Gastrocnemius medialis (tissue), 4 donors: ENCODE results near the gene MYO1D. TPM values are rescaled to one million over a fixed set of nuclear protein-coding genes. Genes with fewer than 3 reads are reported as not detected.

Experiments
- ATAC-seq, 2 donors: fragments of 150-250 bp; one replicate each; pipeline ENCODE4 v1.9.1; 2016
- DNase-seq, 2 donors: peaks; one replicate each; pipeline ENCODE4 v3.0.0-alpha.2; 2019
- H3K27ac ChIP-seq, 4 donors: fragments of 200-600 bp; sonication (generic); 1 replicate in 1 of 4; 2 replicates in 3 of 4; pipeline ENCODE4 v1.5.1; 2016 to 2018; ENCODE audit warnings: mild to moderate bottlenecking in 2 of 4, moderate library complexity in 1 of 4
- H3K27me3 ChIP-seq, 3 donors: fragments of 200-600 bp; sonication (generic) in 2 of 3; 1 replicate in 1 of 3; 2 replicates in 2 of 3; pipeline versions ENCODE4 v1.5.1 to v1.6.0; 2016 to 2019; ENCODE audit warnings: mild to moderate bottlenecking in 1 of 3, moderate library complexity in 1 of 3
- H3K36me3 ChIP-seq, 2 donors: fragments of 200-600 bp; sonication (generic) in 1 of 2; one replicate each; pipeline ENCODE4 v1.5.1; 2017 to 2018
- H3K4me1 ChIP-seq, 2 donors: fragments of 200-600 bp; sonication (generic) in 1 of 2; one replicate each; pipeline ENCODE4 v1.5.1; 2016 to 2017; ENCODE audit warnings: mild to moderate bottlenecking in 2 of 2
- H3K4me3 ChIP-seq, 4 donors: fragments of 200-600 bp; sonication (generic) in 3 of 4; 1 replicate in 1 of 4; 2 replicates in 3 of 4; pipeline ENCODE4 v1.5.1; 2016 to 2019; ENCODE audit warnings: mild to moderate bottlenecking in 2 of 4
- H3K9me3 ChIP-seq, 3 donors: fragments of 200-600 bp; sonication (generic) in 2 of 3; 1 replicate in 1 of 3; 2 replicates in 2 of 3; pipeline ENCODE4 v1.5.1; 2016 to 2019
- POLR2A ChIP-seq, 2 donors: fragments of 450-650 bp; IDR thresholded peaks; one replicate each; pipeline ENCODE4 v1.6.1; 2017; ENCODE audit warnings: antibody characterized with exemption in 2 of 2, mild to moderate bottlenecking in 2 of 2, moderate library complexity in 2 of 2
- in situ Hi-C, 4 donors: fragments of 200-750 bp; cut with MboI; loops; one replicate each; pipeline versions ENCODE4 v1.15.0 to v1.8.0; 2017; ENCODE audit warnings: low sequenced_read_pairs in 4 of 4
- intact Hi-C: fragments of 100-400 bp; cut with DNase I; formaldehyde crosslinking; loops from one replicate; pipeline ENCODE4 v1.15.1; 2023; ENCODE audit warnings: low total_unique reads
- total RNA-seq, 4 donors: library from RNA; depleted of rRNA; stranded (reverse); fragments of >200 nt; gene quantifications; one replicate each; pipeline versions ENCODE4 v1.1.0 to v1.2.3, GENCODE V29; 2016
- TF ChIP-seq, protein P1 (sequence below), 5 experiments: fragments of 450-650 bp in 3 of 5; fragments of 200-600 bp in 2 of 5; sonication (generic) in 2 of 5; IDR thresholded peaks in 4 of 5; conservative IDR thresholded peaks in 1 of 5; 1 replicate in 4 of 5; 2 replicates in 1 of 5; pipeline ENCODE4 v1.5.1; 2016 to 2019; ENCODE audit warnings: antibody characterized with exemption in 5 of 5, mild to moderate bottlenecking in 3 of 5, moderate library complexity in 3 of 5

MYO1D gene
- total RNA-seq, 4 donors from 2014 or later: 5.8 to 20.1 (median 7.8) TPM

DNA sequence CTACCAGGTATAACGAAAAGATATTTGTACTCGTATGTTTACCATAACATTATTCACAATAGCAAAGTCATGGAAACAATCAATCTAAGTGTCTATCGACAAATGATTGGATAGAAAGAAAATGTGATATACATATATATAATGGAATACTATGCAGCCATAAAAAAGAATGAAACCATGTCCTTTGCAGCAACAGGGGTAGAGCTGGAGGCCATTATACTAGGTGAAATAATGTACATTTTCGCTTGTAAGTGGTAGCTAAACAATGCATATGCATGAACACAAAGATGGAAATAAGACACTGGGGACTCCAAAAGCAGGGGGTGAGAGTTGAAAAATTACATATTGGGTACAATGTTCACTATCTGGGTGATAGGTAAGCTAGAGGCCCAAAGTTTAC lies 124.0 kb downstream of the MYO1D start:
- DNase-seq (no peak), ATAC-seq (no peak)
- no peaks in the 10 kb centered on the region for H3K27me3 ChIP-seq
- no peaks in the 10 kb centered on the region for H3K4me1 ChIP-seq
- H3K27ac ChIP-seq: no peak overlapping the region
- in situ Hi-C loops (loop anchor here in 3 of 4 donors (10.0 to 25.0 kb wide), 3 partner anchors 88 to 291 kb away; no protein-coding TSS in a partner anchor), intact Hi-C loops (no loop called here)
- H3K9me3 ChIP-seq: no peaks in the 10 kb centered on the region
- H3K4me3 ChIP-seq: no peak overlapping the region
- TF ChIP-seq, protein P1, sequence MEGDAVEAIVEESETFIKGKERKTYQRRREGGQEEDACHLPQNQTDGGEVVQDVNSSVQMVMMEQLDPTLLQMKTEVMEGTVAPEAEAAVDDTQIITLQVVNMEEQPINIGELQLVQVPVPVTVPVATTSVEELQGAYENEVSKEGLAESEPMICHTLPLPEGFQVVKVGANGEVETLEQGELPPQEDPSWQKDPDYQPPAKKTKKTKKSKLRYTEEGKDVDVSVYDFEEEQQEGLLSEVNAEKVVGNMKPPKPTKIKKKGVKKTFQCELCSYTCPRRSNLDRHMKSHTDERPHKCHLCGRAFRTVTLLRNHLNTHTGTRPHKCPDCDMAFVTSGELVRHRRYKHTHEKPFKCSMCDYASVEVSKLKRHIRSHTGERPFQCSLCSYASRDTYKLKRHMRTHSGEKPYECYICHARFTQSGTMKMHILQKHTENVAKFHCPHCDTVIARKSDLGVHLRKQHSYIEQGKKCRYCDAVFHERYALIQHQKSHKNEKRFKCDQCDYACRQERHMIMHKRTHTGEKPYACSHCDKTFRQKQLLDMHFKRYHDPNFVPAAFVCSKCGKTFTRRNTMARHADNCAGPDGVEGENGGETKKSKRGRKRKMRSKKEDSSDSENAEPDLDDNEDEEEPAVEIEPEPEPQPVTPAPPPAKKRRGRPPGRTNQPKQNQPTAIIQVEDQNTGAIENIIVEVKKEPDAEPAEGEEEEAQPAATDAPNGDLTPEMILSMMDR (IDR thresholded peaks at IDR 0.05 in 4 of 5, conservative IDR thresholded peaks at IDR 0.05 in 1 of 5): no peak
- TF ChIP-seq POLR2A (IDR thresholded peaks at IDR 0.05): no peak
- H3K36me3 ChIP-seq: no peaks in the 10 kb centered on the region

DNA sequence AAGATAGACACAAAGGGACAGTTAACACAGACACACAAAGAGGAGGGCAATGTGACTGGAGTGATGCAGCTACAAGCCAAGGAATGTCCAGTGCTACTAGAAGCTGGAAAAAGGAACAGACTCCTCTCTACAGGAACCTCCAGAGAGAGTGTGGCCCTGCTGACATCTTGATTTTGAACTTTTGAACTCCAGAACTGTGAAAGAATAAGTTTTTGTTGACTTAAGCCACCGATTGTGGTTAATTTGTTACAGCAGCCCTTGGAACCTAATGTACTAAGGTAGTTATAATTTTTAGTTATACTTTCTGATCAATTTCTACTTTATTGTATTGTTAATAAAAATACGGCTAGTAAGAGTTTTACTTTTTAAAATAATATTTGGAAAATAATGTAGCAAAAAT lies 129.1 kb downstream of the MYO1D start:
- Histone ChIP-seq H3K27ac (no peak overlapping the region), H3K4me3 (no peak overlapping the region), H3K36me3 (no peaks in the 10 kb centered on the region), H3K9me3 (no peaks in the 10 kb centered on the region), H3K4me1 (no peaks in the 10 kb centered on the region), H3K27me3 (no peaks in the 10 kb centered on the region)
- no peak for DNase-seq
- TF ChIP-seq POLR2A (IDR thresholded peaks at IDR 0.05): no peak
- TF ChIP-seq, protein P1 (IDR thresholded peaks at IDR 0.05 in 4 of 5, conservative IDR thresholded peaks at IDR 0.05 in 1 of 5): no peak
- intact Hi-C loops: no loop called here
- in situ Hi-C loops: no loop called here
- no peak for ATAC-seq

DNA sequence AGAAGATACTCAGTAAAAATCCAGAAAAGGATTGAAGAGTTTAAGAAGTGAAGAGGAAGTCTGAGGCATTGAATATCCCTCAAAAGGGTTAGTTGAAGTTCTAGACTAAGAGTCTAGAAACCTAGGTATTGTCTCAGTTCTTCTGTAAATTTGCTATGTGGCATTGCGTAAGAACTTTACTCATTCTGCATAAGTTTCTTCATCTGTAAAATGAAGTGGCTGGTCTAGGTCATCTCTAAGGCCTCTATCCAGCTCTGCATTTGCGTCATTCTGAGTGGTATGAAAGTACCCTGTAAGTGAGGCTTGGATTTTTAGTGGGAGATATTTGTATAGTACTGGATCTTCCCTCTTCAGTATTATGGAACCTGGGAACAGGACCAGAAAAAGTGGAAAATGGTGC lies 130.2 kb downstream of the MYO1D start:
- H3K36me3 ChIP-seq: no peaks in the 10 kb centered on the region
- no peaks in the 10 kb centered on the region for H3K27me3 ChIP-seq
- TF ChIP-seq, protein P1 (IDR thresholded peaks at IDR 0.05 in 4 of 5, conservative IDR thresholded peaks at IDR 0.05 in 1 of 5): no peak
- TF ChIP-seq POLR2A (IDR thresholded peaks at IDR 0.05): no peak
- in situ Hi-C loops (no loop called here), intact Hi-C loops (no loop called here)
- no peak overlapping the region for H3K27ac ChIP-seq
- ATAC-seq (no peak), DNase-seq (no peak)
- H3K9me3 ChIP-seq: no peaks in the 10 kb centered on the region
- no peak overlapping the region for H3K4me3 ChIP-seq
- no peaks in the 10 kb centered on the region for H3K4me1 ChIP-seq

DNA sequence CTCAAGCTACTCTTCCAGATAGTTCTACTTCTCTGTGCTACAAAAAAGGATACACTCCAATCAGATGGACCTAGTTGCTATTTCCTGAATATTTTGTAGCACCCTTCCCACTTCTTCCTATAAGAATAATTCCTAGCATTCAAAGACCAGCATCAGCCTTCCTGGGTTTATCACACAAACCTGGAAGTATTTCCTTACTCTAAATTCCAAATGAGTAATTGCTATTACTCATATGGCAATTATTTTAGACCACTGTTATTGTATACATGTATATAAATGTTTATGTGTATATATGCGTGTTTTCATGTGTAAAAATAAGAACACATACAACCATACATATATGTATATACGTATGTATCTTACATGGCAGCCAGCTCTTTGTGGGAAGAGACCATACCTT lies 130.6 kb downstream of the MYO1D start:
- no peak for DNase-seq
- intact Hi-C loops: no loop called here
- H3K27me3 ChIP-seq: no peaks in the 10 kb centered on the region
- H3K9me3 ChIP-seq: no peaks in the 10 kb centered on the region
- no peak overlapping the region for H3K27ac ChIP-seq
- no peaks in the 10 kb centered on the region for H3K36me3 ChIP-seq
- H3K4me3 ChIP-seq: no peak overlapping the region
- no peaks in the 10 kb centered on the region for H3K4me1 ChIP-seq
- ATAC-seq: no peak
- TF ChIP-seq, protein P1 (IDR thresholded peaks at IDR 0.05 in 4 of 5, conservative IDR thresholded peaks at IDR 0.05 in 1 of 5): no peak
- TF ChIP-seq POLR2A (IDR thresholded peaks at IDR 0.05): no peak
- in situ Hi-C loops: no loop called here
